Measurements from ENCODE around the gene PRTG.
"Not testable (repeated sequence)": the region's sequence is repeated elsewhere in the genome, so short reads cannot be mapped to it uniquely, and the experiment has no call there.

GRCh38 chr15:55753433-55753832, 10.5 kb upstream of the PRTG start:
- TF ChIP-seq EP300, CTCF (IDR thresholded peaks at IDR 0.05): not testable (repeated sequence)
